Activated CD8-positive, alpha-beta memory T cell treated with anti-CD3 and anti-CD28 coated beads for 24 hours (primary cell): Measurements from ENCODE around the gene XRCC4.
"Not testable (repeated sequence)": the region's sequence is repeated elsewhere in the genome, so short reads cannot be mapped to it uniquely, and the experiment has no call there.

Experiments
- DNase-seq: peaks from one replicate; pipeline ENCODE4 v3.0.0-alpha.2; 2020

Gene XRCC4

DNA sequence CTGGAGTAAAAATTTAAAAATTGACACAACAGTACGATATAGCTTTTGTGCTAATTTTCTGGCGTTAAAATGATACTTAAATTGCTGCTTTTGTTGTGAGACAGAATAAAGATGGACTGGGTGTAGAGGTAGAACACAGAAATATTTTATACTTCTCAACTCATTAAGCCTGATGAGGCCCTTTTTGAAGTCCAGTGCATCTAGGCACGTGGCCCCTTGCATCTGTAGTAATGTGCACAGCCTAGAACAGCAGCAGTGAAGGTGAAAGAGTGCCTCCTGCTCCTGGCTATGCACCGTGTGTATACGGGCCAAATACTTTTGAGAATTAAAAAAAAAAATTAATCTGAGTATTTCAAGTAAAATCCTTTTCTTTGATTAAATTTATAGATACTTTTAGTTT lies 115.6 kb downstream of the XRCC4 start:
- DNase-seq: no peak

DNA sequence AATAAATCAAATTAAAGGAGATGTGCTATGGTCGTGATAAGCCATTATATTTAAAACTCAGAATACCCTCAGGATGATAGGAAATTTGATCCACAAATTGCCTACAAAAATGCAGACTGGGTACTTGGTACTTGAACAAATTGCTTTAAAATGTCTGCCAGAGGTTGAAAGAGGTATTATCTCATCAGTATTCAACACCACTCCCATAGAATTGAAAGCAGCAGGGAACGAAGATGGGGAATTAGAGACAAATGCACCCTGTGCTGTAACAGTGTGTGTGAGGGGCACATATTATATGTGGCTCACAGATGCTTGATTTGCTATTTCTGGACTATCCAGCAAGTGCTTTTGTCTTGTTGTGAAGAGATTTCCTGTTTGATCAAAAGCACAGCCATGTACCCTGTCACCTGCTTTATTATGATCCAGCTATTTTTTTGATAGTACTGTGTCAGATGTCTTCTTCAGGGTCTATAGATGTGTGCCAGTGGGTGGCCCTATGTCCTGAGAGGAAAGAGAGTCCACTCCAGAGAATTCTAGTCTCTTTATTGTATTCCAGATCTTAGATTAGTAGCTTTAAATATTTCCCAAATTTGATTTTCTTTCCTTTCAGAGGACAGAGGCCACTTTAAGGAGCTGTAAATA lies 120.1 kb downstream of the XRCC4 start:
- no peak for DNase-seq

GRCh38 chr5:83199126-83199525 lies 121.8 kb downstream of the XRCC4 start:
- no peak for DNase-seq

DNA sequence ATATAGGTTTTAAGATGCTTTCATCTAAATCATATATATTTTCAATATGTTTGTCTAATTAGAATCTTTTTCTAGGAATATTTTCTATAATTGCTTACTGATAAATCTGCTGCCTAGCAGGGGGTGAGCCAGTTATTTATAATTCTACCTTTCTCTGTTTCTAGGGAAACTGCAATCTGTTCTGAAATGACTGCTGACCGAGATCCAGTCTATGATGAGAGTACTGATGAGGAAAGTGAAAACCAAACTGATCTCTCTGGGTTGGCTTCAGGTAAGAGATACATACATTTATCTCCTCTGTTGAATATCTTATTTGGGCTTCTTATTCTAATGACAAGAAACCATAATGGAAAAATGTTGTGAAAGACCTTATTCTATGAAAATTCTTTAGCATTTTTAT lies 127.3 kb downstream of the XRCC4 start:
- DNase-seq: no peak

- no peak for DNase-seq
These were observed 132.6 kb downstream of the XRCC4 start for GRCh38 chr5:83209963-83210362.

GRCh38 chr5:83219077-83219476 lies 141.7 kb downstream of the XRCC4 start:
- DNase-seq: no peak

DNA sequence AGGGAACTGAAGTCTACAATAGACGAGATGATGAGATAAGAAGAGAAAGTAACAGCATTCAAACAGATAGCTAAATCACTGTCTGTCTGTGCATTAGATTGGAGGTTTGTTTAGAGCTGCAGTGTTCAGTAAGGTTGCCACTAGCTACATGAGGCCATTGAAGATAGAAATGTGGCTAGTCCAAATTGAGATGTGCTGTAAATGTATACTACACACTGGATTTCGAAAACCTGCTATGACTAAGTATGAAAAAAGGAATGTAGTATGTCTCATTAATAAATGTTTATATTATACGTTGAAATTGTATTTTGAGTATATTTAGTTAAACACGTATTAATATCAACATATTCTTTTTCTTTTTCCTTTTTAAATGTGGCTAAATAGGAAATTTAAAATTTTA lies 142.1 kb downstream of the XRCC4 start:
- no peak for DNase-seq

DNA sequence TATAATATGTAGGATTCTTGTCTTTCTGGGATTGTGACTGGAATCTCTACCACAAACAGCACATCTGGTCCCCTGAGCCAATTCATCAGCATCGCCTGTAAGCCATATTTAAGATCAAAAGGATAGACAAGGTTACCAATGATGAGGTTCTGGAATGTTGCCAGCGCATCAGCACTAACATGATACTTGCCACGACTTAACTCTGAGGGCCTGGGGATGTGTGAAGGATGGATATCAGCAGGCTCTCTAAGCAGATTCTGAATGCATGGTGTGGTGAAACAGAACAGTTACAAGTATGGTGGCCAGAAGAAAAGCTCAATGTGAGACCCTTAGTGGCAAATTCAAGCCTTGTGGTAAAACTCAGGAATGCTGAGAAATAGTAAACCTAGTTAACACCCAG lies 143.0 kb downstream of the XRCC4 start:
- no peak for DNase-seq

- DNase-seq: no peak
These were observed 145.6 kb downstream of the XRCC4 start for GRCh38 chr5:83222906-83223305.

- DNase-seq: no peak
These were observed 150.3 kb downstream of the XRCC4 start for GRCh38 chr5:83227611-83228010.

DNA sequence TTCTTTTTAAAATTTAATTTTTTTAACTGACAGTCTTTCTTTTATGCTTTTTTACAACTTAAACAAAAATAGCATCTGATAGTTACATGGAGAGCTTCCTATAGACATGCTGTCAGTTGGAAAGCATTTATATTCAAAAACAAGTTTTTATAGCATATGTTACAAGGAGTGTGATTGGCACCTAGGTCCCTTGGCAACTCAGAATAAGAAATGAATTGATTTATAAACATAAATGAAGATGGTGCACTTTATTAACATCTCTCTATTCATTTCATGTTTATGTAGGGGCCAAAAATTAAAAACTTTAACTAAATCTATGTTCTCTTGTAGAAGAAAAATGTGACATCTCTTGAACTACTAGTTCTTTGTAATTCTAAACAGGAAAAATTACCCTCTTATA lies 153.2 kb downstream of the XRCC4 start:
- DNase-seq: no peak

- DNase-seq: no peak
These were observed 167.2 kb downstream of the XRCC4 start for GRCh38 chr5:83244516-83244915.

DNA sequence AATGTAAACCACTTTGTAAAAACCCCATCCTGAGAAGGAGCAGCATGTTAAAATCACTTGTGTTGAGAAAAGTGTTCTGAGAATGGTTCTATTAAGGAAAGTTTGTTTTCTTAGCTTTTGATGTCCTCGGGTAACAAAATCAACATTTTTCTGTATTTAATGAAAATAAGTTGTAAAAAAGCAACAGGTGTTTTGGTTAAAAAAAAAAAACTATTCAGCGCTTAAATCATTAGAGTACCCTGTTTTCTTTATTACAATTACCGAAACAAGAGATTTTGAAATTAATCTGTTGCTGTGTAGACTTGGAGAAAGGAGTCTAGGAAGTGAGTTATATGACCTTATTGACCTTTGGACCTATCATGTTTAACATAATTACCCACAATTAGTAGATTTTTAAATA lies 167.7 kb downstream of the XRCC4 start:
- DNase-seq: no peak

DNA sequence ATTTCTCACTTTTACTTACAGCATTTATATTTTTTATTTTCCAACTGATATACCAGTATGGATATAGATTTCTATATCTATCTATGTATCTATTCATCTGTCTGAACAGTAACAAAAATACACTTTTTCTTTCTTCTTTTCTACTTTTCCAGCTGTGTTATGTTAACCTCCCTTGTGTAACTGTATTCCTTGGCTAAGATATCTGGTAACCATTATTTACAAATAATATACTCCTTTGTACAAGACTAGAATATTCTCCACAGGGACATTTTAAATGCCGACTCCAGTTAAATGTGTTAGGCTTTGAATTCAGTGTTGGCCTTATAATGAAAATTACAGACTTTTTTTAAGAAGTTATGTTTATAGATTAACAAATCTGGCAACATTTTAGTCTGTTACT lies 168.7 kb downstream of the XRCC4 start:
- DNase-seq: no peak

DNA sequence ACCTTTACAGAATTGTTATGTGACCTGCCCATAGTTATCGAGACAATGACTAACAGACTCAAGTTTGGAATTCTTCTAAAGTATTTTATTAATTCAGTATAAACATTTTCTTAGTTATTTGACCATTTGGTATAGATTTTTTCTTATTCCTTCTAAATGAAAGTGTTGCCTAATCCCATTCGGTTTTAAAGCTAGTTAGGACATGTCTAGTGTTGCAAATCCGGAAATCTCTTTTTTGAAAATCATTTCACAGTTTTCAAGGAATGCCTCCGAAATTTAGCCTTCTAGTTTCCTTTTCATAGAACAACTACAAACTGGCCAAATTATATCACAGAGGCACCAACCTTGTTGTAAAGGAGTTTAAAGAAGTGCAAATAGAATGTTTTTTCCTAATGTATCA lies 171.8 kb downstream of the XRCC4 start:
- no peak for DNase-seq

DNA sequence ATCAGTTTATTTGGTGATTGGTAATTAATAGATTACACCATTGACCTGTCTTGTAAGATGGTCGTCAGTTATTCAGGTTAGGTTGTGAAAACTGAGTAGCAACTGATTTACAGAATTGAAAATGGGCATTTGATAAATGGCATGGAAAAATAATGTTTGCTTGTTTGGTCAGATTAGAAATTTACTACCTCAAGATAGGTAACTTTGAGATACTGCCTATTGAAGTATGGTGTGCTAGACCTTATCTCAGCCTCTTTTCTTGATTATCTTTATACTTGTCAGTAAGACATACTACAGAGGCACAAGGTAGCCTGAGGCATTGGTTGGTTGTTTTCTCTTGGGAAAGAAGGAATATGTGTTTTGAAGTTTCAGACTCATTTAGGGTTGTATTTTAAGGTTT lies 174.5 kb downstream of the XRCC4 start:
- DNase-seq: no peak

- no peak for DNase-seq
These were observed 176.4 kb downstream of the XRCC4 start for GRCh38 chr5:83253720-83254119.

DNA sequence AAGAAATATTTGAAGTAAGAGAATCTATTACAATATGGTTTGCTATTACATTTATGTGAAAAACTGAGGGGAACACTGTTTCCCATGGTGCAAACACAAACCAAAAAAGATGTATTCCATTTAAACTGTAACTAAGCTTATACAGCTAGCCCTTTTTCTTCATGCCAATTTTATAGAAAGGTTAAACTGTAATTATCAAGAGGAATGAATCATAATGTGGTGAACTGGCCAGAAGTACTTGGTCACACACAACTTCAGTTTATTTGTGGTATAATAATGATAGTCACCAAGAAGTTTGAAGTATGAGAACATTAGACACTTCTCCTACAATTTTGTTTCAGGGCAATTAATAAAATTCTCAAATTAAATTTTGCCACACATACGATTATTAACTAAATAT lies 177.9 kb downstream of the XRCC4 start:
- DNase-seq: no peak

GRCh38 chr5:83256091-83256780 lies 178.9 kb downstream of the XRCC4 start:
- DNase-seq: no peak

DNA sequence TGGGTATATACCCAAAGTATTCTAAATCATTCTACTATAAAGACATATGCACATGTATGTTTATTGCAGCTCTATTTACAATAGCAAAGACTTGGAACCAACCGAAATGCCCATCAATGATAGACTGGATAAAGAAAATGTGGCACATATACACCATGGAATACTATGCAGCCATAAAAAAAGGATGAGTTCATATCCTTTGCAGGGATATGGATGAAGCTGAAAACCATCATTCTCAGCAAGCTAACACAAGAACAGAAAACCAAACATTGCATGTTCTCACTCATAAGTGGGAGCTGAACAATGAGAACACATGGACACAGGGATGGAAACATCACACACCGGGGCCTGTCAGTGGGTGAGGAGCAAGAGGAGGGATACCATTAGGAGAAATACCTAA lies 180.3 kb downstream of the XRCC4 start:
- not testable (repeated sequence) for DNase-seq

DNA sequence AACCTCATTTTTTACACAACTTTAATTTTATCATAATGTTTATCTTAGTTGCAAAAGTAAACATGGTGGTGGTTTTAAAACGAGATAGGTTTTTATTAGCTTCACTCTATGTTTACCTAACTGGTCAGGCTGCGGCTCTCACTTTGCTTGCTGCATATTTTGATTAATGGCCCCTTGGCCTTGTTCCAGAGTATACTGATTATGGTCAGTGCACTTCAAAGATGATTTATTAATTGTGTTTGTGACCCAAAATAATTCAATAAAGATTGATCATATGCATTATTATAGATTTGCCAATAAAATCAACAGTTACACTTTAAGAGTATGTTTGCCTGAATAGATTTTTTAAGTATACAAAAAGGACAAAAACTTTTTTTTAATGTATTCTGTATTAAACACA lies 188.0 kb downstream of the XRCC4 start:
- no peak for DNase-seq

GRCh38 chr5:83270311-83270710 lies 193.0 kb downstream of the XRCC4 start:
- DNase-seq: no peak

DNA sequence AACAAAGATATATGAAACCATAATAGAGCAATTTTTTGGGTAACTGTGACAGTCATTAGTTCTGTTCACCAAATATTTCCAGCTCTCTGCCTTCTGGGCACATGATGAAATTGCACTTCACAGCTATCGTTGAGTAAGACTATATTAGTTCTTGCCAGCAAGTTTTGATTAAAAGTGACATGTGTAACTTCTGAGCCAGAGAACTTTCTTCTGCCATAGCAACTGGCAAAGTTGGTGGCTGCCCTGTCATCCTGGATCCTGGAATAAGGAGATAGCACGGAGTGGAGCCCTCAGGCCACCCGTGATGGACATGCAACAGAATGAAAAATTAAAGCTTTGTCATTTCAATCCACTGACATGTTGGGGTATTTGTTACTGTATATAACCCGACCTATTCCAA lies 199.8 kb downstream of the XRCC4 start:
- DNase-seq: no peak

DNA sequence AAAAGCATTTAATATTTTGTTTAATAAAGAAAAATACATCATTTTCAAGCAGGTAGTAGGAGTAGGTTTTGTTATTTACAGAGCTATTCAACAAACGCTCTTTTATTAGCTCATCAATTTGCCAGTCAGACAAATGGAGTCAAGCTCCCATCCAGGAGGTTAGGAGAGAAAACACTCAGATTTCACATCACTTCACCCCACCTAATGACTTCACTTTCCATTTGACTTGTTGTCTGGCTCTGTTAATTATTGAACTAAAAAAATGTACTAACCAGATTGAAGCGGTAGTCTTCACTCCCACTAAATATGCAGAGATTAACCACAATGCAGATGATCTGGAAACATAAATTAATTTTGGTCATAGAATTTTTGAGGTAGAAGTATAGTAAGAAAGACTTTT lies 200.6 kb downstream of the XRCC4 start:
- DNase-seq: no peak

DNA sequence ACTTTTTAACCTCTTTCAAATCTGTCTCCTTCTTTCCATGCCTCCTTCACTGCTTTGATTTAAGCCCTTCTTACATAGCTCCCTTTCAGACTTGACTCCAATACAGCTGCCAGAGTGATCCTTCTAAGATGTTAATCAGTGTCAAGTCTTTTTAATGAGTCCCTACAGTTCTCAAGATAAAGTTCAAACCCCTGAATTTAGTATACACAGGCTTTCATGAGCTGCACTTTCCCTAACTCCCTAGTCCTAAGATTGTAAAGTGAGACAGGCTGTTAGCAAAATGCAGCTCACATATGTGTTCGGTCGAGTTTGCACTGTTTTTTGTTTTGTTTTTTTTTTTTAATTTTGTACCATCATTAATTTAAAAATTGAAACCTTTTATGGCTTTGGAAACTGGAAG lies 203.8 kb downstream of the XRCC4 start:
- no peak for DNase-seq
